ENCODE results near the gene NUFIP1.

GRCh38 chr13:44921246-44921877 lies 67.9 kb downstream of the NUFIP1 start:
- TF ChIP-seq CTCF (IDR thresholded peaks at IDR 0.05 in 2 of 3, conservative IDR thresholded peaks at IDR 0.05 in 1 of 3; ENCODE audit: borderline replicate concordance in 1 of 3, insufficient read depth in 1 of 3, low read depth in 2 of 3, low read length in 2 of 3), result no peak
- TF ChIP-seq POLR2A (IDR thresholded peaks at IDR 0.05; ENCODE audit: borderline replicate concordance, extremely low read depth, insufficient read depth, insufficient read length), result no peak
- TF ChIP-seq REST (IDR thresholded peaks at IDR 0.05; ENCODE audit: low read depth), result no peak
- no peak for TF ChIP-seq MAX (IDR thresholded peaks at IDR 0.05)
- no peak for TF ChIP-seq YY1 (IDR thresholded peaks at IDR 0.05; ENCODE audit: extremely low read depth, insufficient replicate concordance, low read depth, low read length)
- no peak for TF ChIP-seq FOSL1 (IDR thresholded peaks at IDR 0.05; ENCODE audit: low read depth)

All from HCT116 (cell line).